ENCODE results near the gene EPM2A. TPM values are rescaled to one million over a fixed set of nuclear protein-coding genes. Genes with fewer than 3 reads are reported as not detected.

EPM2A gene
- total and polyA plus RNA-seq, 2 experiments from 2014 or later = 3.7 to 17.8 TPM

DNA sequence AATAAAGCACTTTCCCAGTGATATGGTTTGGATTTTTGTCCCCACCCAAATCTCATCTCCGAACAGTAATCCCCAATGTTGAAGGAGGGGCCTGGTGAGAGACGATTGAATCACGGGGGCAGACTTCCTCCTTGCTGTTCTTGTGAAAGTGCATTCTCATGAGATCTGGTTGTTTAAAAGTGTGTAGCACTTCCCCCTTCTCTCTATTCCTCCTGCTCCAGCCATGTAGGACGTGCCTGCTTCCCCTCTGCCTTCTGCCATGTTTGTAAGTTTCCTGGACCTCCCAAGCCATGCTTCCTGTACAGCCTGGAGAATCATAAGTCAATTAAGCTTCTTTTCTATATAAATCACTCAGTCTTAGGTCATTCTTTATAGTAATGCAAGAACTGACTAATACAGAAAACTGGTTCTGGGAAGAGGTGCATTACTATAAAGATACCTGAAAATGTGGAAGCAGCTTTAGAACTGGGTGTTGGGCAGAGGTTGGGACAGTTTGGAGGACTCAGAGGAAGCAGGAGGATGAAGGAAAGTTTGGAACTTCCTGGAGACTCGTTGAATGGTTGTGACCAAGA is 7.4 kb downstream of the EPM2A start (continued):
- TF ChIP-seq, protein P1, sequence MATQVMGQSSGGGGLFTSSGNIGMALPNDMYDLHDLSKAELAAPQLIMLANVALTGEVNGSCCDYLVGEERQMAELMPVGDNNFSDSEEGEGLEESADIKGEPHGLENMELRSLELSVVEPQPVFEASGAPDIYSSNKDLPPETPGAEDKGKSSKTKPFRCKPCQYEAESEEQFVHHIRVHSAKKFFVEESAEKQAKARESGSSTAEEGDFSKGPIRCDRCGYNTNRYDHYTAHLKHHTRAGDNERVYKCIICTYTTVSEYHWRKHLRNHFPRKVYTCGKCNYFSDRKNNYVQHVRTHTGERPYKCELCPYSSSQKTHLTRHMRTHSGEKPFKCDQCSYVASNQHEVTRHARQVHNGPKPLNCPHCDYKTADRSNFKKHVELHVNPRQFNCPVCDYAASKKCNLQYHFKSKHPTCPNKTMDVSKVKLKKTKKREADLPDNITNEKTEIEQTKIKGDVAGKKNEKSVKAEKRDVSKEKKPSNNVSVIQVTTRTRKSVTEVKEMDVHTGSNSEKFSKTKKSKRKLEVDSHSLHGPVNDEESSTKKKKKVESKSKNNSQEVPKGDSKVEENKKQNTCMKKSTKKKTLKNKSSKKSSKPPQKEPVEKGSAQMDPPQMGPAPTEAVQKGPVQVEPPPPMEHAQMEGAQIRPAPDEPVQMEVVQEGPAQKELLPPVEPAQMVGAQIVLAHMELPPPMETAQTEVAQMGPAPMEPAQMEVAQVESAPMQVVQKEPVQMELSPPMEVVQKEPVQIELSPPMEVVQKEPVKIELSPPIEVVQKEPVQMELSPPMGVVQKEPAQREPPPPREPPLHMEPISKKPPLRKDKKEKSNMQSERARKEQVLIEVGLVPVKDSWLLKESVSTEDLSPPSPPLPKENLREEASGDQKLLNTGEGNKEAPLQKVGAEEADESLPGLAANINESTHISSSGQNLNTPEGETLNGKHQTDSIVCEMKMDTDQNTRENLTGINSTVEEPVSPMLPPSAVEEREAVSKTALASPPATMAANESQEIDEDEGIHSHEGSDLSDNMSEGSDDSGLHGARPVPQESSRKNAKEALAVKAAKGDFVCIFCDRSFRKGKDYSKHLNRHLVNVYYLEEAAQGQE (IDR thresholded peaks at IDR 0.05; ENCODE audit: unreplicated experiment) = no peak
- TF ChIP-seq POLR2AphosphoS5 (IDR thresholded peaks at IDR 0.05; ENCODE audit: low read depth) (no peak), JUNB (IDR thresholded peaks at IDR 0.05; ENCODE audit: unreplicated experiment) (no peak), ZNF331 (CRISPR knock-in tag; IDR thresholded peaks at IDR 0.05; ENCODE audit: low read depth) (no peak), CTCF (conservative IDR thresholded peaks at IDR 0.05; ENCODE audit: low read depth in 2 of 2) (no peak)
- TF ChIP-seq, protein P2, sequence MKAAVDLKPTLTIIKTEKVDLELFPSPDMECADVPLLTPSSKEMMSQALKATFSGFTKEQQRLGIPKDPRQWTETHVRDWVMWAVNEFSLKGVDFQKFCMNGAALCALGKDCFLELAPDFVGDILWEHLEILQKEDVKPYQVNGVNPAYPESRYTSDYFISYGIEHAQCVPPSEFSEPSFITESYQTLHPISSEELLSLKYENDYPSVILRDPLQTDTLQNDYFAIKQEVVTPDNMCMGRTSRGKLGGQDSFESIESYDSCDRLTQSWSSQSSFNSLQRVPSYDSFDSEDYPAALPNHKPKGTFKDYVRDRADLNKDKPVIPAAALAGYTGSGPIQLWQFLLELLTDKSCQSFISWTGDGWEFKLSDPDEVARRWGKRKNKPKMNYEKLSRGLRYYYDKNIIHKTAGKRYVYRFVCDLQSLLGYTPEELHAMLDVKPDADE (IDR thresholded peaks at IDR 0.05) = no peak

DNA sequence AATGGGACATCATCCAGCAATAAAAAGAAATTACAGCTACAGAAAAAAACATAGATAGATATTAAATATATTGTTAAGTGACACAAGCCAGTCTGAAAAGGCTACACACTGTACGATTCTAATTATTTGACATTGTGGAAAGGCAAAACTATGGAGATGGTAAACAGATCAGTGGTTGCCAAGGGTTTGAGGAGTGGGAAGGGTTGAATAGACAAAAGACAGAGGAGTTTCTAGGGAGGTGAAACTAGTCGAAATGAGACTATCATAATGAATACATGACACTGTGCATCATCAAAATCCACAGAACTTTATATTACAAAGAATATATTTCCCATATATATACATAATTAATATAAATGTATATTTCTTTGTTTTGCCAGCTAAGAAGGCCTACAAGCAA is 9.8 kb downstream of the EPM2A start:
- Mint-ChIP-seq H3K4me3 (no peak overlapping the region), H3K27me3 (ENCODE audit: insufficient read depth, low read depth, poor library complexity) (no peaks in the 10 kb centered on the region), H3K36me3 (ENCODE audit: low read depth) (peaks cover 28% of the 10 kb centered on the region), H3K4me1 (no peaks in the 10 kb centered on the region), H3K27ac (no peak overlapping the region), H3K9me3 (peaks cover 11% of the 10 kb centered on the region)
- no peak for ATAC-seq
- Histone ChIP-seq H3K79me2 (replicated peaks; ENCODE audit: insufficient read depth) (peaks cover 6% of the 10 kb centered on the region), H3F3A (replicated peaks; ENCODE audit: low read depth) (no peaks in the 10 kb centered on the region), H3K9me2 (ENCODE audit: insufficient read depth) (0 out of 2 replicates have a peak, but pooled peaks cover 3% of the 10 kb centered on the region), H3K27ac (ENCODE audit: low read depth) (no peak overlapping the region), H3K4me1 (ENCODE audit: insufficient read depth) (no peaks in the 10 kb centered on the region), H2AFZ (no peak overlapping the region), H3K4me2 (no peak overlapping the region), H3K4me3 (no peak overlapping the region), H3K27me3 (ENCODE audit: insufficient read depth) (no peaks in the 10 kb centered on the region), H3K36me3 (ENCODE audit: insufficient read depth) (no peaks in the 10 kb centered on the region), H4K20me1 (replicated peaks; ENCODE audit: insufficient read depth) (no peaks in the 10 kb centered on the region)
- TF ChIP-seq POLR2AphosphoS5 (IDR thresholded peaks at IDR 0.05; ENCODE audit: low read depth) = no peak
- TF ChIP-seq, protein P2 (IDR thresholded peaks at IDR 0.05) = no peak
- DNase-seq (ENCODE audit: low spot score) = no peak
